Epithelial cell of prostate (primary cell): ENCODE measurements around the gene KHDRBS1.
"Not testable (repeated sequence)": the region's sequence is repeated elsewhere in the genome, so short reads cannot be mapped to it uniquely, and the experiment has no call there.

Source experiments
- DNase-seq: peaks from one replicate; pipeline ENCODE4 v3.0.0-alpha.2; 2011; ENCODE audit warnings: low read depth, low spot score
- H3K27ac ChIP-seq: fragments of 450-650 bp; 2 replicates; pipeline ENCODE4 v1.5.1; 2017; ENCODE audit warnings: mild to moderate bottlenecking

Gene KHDRBS1

GRCh38 chr1:32013386-32014198 is at the start of gene KHDRBS1:
Gene KHDRBS1 (plus strand): TSS chr1:32013868. CDS start chr1:32013996, 128 bp downstream.
- DNase-seq: peak; percentile 78
- peak within 1 kb of the TSS; percentile 94 for H3K27ac ChIP-seq

- DNase-seq: no peak
- H3K27ac ChIP-seq: no peak overlapping the region
These were observed 42.8 kb upstream of the KHDRBS1 start for GRCh38 chr1:31970873-31971272.

- DNase-seq: no peak
- H3K27ac ChIP-seq: no peak overlapping the region
These were observed 37.3 kb upstream of the KHDRBS1 start for GRCh38 chr1:31976401-31976800.

DNA sequence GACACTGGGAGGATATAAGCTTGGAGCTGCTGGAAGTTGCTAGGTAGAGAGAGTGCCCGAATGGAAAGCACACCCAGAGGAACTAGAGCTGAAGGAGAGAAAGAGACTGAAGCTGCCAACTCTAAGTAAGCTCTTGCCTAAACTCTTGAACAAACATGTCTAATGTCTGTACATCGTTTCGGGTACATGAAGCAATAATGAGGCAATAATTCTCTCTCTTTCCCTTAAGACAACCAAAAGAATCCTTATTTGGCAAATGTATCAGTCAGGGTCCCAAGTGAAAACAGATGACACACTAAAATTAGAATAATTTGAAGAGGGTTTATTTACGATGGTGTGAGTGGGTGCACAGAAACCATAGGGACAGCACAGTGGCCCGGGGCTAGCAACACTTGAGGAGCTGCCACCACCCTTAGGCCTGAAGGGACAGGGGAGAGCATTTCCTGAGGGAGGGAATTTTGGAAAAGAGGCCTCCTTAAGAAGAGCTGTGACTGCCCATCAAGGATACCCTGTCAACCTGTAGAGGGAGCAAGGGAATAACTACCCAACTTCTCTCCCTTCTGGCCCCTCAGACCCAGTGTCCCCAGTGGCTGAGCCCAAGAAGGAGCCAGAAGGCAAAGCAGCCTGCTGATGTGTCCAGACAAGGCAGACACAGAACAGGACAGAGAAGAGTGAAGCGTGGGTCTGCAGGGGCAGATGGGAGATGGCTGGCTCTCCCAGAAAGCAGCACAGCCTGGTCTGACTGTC is 36.1 kb upstream of the KHDRBS1 start:
- H3K27ac ChIP-seq: no peak overlapping the region
- no peak for DNase-seq

- no peak for DNase-seq
These were observed 34.7 kb upstream of the KHDRBS1 start for GRCh38 chr1:31978843-31979400.

GRCh38 chr1:31980835-31981455 is 32.7 kb upstream of the KHDRBS1 start:
- DNase-seq: no peak
- no peak overlapping the region for H3K27ac ChIP-seq

More at GRCh38 chr1:31978843-31979400, 34.7 kb upstream of the KHDRBS1 start:
- H3K27ac ChIP-seq: no peak overlapping the region

GRCh38 chr1:31981456-31981839 is 32.2 kb upstream of the KHDRBS1 start:
- DNase-seq: no peak
- H3K27ac ChIP-seq: no peak overlapping the region

- no peak overlapping the region for H3K27ac ChIP-seq
- no peak for DNase-seq
These were observed 31.7 kb upstream of the KHDRBS1 start for GRCh38 chr1:31981972-31982371.

DNA sequence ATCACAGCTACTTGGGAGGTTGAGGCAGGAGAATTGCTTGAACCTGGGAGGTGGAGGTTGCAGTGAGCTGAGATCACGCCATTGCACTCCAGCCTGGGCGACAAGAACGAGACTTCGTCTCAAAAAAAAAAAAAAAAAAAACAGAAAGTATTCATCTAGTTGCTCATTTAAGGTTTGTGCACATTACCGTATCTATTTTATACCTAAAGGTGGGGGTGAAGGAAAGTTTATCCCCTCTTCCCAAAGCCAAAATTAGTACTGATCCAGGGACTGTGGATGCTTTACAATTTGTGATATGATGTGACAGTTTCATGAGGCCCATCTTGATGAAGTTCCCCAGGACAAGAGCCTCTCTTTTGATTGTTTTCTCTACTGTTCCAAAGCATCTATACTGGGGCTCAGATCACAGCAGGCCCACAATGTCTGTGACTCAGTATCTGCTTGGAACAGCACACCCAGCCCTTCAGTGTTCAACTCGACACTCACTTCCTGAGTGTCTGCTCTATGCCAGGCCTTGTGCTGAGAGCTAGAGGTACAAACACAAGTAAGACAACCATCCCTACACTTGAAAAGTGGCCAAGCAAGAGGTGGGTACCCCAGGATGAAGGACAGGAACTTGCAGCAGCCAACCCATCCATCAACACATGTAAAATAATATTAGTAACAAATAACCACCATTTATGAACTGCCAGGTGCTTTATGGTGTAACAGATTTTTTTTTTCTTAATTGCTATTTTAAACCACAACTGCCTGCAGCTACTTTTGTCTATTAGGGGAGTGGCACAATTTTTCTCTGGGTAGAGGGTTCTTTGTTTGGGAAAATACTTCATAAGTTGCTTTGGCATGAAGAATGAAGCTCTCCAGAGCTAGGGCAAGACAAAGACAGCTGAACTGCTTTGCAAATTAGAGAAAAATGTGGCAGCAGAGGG is 29.0 kb upstream of the KHDRBS1 start:
- DNase-seq: no peak

DNA sequence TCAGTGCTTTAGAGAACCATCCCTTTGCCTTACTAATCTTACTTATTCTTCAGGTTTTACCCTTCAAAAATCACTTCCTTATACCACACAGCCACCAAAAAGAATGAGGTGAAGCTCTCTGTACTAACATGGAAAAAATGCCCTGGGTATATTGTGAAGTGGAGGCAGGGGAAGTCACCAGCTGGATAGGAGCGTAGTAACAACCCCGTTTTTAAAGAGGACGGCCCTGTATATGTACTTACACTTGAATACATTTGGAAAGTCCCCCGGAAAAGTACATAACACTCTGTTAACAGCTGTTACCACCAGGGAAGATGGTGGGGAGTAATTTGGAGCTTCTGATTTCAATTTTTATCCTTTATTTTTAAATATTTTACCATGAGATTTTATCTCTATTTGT is 28.2 kb upstream of the KHDRBS1 start:
- no peak for DNase-seq
- H3K27ac ChIP-seq: peak overlapping the region; percentile 58

More for the DNA sequence above, 29.0 kb upstream of the KHDRBS1 start:
- peak overlapping the region; percentile 58 for H3K27ac ChIP-seq

GRCh38 chr1:31987135-31987619 is 26.5 kb upstream of the KHDRBS1 start:
- DNase-seq: no peak
- no peak overlapping the region for H3K27ac ChIP-seq

DNA sequence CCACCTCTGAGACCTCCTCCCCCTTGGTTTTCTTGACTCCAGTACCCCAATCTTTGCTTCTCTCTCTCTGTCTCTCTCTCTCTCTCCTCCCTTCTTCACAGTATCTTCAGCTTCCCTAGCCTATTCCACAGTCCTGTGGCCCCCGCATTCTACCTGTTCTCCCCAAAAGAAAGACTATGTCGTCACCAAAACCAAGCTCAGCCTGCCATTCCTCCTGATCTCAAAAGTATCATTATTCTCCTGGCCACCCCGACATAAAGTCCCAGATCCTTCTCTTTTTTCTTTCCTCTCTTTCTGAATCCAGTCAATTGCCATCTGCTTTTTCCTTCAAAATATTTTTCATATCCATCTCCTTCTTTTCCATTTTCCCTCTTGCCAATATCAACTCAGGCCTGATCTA is 23.7 kb upstream of the KHDRBS1 start:
- no peak for DNase-seq
- no peak overlapping the region for H3K27ac ChIP-seq

DNA sequence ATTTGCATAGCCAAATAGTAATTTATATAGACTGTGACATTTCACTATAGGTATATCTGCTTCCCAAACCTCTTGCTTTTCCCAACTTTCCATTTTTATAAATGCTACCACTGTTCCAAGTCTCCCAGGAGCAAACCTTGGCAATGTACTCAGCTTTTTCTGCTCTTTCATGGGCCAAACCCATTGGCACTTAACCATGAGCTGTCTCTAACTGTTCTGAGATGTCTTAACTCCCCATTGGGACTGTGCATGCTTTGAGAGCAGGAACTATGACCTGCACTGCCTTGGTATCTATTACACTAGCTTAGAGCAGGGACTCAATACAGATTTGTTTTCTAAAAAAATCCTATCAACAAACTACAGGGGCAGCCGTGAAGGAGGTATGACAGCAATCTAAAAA is 22.5 kb upstream of the KHDRBS1 start:
- DNase-seq: no peak
- no peak overlapping the region for H3K27ac ChIP-seq

GRCh38 chr1:31995263-31995662 is 18.4 kb upstream of the KHDRBS1 start:
- DNase-seq: no peak

DNA sequence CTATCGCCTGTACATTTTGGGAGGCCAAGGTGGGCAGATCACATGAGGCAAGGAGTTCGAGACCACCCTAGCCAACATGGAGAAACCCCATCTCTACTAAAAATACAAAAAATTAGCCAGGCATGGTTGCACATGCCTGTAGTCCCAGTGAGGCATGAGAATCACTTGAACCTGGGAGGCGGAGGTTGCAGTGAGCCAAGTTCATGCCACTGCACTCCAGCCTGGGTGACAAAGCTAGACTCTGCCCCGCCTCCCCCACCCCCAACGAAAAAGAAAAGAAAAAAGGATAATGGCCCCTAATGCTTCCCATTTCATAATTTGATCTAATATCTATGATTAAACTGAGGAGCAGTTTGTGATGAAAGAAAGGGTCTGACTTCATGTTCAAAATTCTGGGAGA is 17.5 kb upstream of the KHDRBS1 start:
- DNase-seq, H3K27ac ChIP-seq: not testable (repeated sequence)

More at GRCh38 chr1:31995263-31995662, 18.4 kb upstream of the KHDRBS1 start:
- no peak overlapping the region for H3K27ac ChIP-seq

GRCh38 chr1:32001863-32002262 is 11.8 kb upstream of the KHDRBS1 start:
- DNase-seq: no peak
- H3K27ac ChIP-seq: no peak overlapping the region

- H3K27ac ChIP-seq, DNase-seq: not testable (repeated sequence)
These were observed 11.4 kb upstream of the KHDRBS1 start for GRCh38 chr1:32002285-32002684.

DNA sequence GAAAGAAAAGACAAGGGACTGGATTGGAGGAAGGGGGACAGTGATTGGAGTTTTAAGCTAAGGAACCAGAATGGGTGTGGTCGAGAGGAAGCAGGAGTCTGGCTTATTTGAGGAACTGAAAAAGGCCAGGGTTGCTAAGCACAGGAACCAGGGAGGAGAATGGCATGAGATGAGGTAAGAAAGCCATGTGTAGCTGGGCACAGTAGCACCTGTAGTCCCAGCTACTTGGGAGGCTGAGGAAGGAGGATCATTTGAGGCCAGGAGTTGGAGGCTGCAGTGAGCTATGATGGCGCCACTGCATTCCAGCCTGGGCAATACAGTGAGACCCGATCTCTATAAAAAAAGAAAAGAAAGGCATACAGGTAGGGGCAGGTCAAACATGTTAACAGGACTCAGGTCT is 8.1 kb upstream of the KHDRBS1 start:
- H3K27ac ChIP-seq: no peak overlapping the region
- DNase-seq: no peak

GRCh38 chr1:32007591-32007940 is 6.1 kb upstream of the KHDRBS1 start:
- no peak overlapping the region for H3K27ac ChIP-seq
- no peak for DNase-seq

- DNase-seq: no peak
- H3K27ac ChIP-seq: no peak overlapping the region
These were observed 3.4 kb upstream of the KHDRBS1 start for GRCh38 chr1:32010246-32010645.
